Endometrial microvascular endothelial cells (primary cell): ENCODE measurements around the gene DGKQ. TPM values are rescaled to one million over a fixed set of nuclear protein-coding genes. Genes with fewer than 3 reads are reported as not detected.

ENCODE experiments used
- in situ Hi-C: cut with HindIII; loops from 2 replicates; pipeline ENCODE4 v1.10.0; 2017; ENCODE audit warnings: low sequenced_read_pairs, low pct_unique_long_range_greater_than_20kb; ENCODE audit errors: inconsistent ontology term
- total RNA-seq: library from RNA; depleted of rRNA; stranded (reverse); fragments of >200 nt; gene quantifications from one replicate; pipeline ENCODE4 v1.2.3, GENCODE V29; 2015; ENCODE audit errors: inconsistent ontology term

Gene DGKQ, protein sequence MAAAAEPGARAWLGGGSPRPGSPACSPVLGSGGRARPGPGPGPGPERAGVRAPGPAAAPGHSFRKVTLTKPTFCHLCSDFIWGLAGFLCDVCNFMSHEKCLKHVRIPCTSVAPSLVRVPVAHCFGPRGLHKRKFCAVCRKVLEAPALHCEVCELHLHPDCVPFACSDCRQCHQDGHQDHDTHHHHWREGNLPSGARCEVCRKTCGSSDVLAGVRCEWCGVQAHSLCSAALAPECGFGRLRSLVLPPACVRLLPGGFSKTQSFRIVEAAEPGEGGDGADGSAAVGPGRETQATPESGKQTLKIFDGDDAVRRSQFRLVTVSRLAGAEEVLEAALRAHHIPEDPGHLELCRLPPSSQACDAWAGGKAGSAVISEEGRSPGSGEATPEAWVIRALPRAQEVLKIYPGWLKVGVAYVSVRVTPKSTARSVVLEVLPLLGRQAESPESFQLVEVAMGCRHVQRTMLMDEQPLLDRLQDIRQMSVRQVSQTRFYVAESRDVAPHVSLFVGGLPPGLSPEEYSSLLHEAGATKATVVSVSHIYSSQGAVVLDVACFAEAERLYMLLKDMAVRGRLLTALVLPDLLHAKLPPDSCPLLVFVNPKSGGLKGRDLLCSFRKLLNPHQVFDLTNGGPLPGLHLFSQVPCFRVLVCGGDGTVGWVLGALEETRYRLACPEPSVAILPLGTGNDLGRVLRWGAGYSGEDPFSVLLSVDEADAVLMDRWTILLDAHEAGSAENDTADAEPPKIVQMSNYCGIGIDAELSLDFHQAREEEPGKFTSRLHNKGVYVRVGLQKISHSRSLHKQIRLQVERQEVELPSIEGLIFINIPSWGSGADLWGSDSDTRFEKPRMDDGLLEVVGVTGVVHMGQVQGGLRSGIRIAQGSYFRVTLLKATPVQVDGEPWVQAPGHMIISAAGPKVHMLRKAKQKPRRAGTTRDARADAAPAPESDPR
- total RNA-seq = 17.3 TPM

DNA sequence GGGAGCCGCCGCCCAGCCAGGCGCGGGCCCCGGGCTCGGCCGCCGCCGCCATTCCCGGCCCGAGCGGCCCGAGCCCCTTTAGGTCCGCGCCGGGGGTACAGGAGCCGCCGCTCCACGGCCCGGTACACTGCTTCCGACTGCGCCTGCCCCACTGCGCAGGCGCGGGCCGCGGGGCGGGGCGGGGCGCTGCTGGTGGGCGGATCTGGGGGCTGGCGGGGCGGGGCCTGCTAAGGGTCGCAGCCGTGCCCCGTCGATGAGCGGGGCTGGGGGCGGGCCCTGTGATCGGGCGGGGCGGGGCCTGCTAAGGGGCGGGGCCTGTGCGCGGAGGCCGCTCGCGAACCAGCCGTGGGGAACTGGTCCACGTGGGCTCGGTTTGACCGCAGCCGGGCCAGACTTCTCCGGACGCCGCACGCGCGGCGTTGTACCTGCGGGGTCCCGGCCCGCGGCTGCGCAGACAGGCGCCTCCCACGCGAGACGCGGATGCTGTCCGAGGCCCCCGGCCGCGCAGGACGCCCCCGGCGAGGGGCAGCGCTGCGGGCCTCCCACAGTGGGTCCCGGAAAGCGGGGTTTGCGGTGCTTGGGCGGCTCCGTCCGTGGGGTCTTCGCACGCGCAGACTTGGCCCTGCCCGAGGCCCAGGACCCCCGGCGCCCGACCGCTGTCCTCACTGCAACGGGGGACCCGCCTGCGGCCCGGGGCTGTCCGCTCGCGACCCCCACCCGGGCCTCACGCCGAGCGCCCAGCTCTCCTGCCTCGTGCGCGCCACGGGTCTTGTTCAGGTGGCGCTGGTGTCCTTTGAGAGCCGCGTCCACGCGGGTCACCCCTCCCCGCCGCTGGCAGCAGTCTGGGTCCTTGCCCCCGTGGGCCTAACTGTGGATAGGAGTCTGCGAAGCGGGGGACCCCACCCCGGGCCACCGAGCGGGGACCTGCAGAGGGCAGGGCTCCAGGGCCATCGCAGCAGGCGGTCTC, at the start of gene DGKQ:
DGKQ (minus strand) TSS at position 139 of the 967 bp plus-strand sequence; CDS start at position 52, 87 bp downstream.
- in situ Hi-C loops = loop anchor here (5.0 kb wide), 1 partner anchor 41 kb away; the partner anchor contains the start of genes GAK and TMEM175

DNA sequence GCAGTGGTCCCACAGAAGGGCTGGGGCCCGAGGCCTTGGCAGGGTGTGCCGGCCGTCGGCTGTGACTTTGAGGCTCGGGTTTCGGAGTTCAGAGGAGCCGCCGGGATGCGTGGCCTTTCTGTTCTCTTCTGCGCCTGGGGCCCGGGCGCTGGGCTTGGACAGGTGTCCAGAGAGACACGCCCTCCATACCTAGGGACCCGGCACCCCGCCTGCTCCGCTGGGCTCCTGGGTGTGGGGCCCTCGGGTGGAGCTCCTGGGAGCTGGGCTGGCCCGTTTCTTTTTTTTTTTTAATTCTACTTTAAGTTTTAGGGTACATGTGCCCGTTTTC, 49.3 kb upstream of the DGKQ start:
- in situ Hi-C loops = no loop called here

DNA sequence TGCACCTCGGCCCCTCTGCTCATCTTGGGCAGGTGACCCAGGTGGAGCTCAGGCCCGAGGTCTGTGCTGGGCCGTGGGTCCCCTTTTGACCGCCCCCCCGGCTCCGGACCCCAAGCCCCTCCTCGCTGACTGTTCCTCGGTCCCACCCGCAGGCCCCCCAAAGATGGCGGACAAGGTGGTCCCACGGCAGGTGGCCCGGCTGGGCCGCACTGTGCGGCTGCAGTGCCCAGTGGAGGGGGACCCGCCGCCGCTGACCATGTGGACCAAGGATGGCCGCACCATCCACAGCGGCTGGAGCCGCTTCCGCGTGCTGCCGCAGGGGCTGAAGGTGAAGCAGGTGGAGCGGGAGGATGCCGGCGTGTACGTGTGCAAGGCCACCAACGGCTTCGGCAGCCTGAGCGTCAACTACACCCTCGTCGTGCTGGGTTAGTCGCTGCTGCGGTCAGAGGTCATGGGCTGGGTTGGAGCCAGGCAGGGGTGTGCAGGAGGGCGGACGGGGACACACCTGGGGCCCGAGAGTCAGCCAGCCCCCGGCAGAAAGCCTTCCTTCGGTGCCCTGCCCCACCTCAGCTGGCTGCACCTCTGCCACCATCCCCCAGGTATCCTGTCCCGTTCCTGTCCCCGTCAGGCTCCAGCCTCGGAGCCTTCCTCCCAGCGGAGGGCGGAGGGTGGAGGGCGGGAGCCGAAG, 48.8 kb upstream of the DGKQ start:
- in situ Hi-C loops = no loop called here

DNA sequence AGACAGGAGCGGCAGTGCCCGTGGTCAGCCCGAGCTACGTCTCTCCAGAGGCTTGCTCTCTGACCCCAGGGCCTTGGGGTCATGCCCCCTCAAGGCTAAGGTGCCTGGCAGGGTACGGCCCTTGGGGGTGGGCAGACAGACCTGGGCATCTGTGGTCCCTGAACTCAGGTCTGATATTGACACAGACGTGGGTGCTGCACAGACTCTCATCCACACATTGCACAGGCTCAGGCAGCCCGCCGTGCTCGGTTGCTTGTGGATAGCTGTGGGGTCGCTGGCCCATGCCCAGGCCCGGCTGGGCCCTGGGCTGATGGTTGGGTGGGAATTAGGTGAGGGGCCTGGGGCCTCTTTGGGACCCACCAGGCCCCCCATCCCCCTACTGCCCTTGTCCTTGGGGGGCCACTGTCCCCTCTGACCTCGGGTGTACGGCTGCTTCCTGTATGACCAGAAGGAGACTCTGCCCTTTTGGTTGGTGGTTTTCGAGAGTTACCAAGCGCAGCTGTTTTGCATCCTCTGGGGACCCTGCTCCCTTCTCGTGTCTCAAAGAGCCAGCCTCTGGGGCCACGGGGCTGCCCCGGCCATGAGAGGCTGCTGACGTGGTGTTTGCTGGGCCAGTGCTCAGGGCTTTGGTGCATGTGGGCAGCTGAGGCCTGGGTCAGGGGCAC, 48.1 kb upstream of the DGKQ start:
- in situ Hi-C loops = no loop called here

DNA sequence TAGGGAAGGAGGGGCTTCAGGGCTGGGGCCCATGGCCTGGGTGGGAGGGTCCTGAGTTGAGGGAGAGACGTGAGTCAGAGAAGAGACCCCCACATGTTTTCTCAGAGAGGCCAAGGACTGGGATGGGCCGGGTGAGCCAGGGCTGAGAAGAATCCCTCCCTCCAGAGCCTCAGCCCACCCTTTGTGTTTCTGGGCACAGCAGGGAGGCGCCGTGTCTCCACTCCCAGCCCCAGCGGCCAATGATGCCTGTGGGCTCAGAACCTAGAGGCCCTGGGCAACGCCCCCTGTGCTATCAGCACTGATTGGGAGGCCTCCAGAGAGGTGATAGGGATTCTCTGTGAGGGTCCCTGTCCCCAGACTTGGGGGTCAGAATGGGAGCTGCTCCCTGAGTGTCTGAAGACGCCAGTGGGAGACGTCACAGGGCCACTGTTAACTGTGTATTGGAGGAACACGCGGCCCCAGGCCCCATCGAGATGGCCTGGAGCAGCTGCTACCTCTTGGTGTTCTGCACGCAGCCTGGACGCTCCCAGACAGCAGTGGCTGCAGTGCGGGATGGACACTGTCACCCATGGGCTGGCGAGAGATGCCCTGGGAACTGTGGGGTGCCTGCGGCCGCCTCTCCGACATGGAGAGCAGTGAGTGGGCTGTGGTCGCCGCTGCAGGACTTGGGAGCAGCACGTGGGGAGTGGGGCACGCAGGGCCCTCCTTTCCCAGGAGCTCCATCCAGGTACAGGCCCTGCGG, 46.5 kb upstream of the DGKQ start:
- in situ Hi-C loops = no loop called here

DNA sequence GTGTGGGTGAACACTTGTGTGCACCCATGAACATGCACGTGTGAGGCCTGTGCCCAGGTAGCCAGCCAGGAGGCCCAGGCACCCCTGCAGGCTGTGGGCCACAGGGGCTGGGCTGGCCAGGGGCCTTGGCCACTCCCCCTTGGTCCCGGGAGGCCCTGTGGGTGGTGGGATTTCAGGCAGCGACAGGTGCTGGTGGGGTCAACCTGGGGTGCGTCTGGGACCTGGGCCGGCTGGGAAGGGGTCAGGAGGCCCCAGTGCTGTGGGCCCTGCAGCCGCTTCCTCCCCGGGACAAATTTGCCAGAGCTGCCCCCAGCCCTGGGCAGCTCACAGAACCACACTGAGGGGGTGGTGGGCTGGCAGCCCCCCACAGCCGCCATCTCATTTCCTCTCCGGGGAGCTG, 46.0 kb upstream of the DGKQ start:
- in situ Hi-C loops = no loop called here

DNA sequence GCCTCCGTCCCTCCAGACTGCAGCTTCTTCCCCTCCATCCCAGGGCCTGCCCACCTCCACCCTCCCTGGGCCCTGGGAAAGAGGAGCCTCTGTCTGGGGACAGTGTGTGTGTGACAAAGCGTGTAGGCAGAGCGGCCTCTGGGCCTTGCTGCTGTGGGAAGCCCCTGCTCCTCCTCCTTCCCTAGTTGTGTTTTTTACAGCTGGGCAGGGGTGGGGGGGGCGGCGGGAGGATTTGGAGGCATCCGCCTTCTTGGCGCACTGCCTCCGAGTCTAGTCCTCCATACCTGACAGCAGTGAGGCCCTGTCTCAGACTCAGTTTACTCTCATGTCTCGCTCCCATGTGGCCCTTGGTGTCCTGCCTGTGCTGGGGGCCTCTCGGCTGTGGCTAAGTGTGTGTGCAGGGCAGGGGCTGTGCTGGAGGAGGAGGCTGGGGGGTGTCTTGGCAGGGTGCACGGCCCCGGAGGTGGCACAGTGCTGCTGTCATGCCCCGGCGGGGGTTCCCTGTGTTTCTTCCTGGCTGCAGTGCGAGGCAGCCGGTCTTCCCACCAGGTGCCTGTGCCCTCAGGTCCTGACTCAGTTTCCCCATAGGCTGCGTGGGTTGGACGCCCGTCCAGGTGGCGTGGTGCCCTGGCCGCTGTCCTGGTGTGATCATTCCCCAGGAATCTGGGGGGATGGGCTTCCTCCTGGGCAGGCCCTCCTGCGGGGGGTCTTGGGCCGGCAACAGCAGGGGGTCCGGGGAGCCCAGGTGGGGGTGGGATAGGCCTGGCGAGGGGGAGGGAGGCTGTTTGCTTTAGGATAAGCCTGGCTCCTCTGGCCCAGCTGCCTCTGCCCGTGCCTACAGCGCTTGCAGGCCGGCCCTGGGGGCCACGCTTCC, 45.0 kb upstream of the DGKQ start:
- in situ Hi-C loops = no loop called here

DNA sequence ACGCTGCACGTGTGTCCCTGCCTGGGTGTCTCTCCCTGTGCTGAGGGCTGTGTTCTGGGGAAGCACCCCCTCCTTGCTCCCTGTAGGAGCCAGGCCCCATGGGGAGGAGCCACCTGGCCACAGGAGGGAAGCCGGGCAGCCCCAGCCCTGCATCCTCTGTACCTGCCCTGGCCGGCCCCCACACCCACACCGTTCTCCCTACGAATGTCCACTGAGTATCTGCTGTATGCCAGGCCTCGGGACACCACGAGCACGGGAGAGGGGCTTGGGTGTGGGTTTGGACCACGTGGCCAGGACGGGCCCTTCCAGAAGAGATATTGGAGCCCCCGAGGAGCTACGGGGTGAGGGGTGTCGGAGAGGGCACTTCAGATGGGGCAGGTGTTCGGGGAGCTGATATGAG, 44.3 kb upstream of the DGKQ start:
- in situ Hi-C loops = no loop called here

DNA sequence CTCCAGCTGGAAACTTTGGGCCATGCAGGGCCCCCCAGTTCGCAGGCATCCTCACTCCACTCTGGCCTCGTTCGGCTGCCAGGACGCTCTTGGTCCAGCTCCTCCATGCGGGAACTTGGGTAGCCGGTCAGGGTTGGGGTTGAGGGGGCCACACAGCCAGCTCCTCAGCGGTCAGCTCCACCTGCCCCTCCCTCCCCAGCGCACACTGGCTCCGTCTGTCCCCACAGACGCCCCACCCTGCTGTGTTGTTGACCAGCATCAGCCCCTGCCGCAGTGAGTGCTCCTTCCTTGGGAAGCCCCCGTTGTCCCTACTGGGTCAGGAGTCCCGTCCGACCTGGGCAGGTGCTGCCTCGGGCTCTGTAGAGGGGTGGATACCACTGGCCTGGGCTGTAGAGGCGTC, 43.8 kb upstream of the DGKQ start:
- in situ Hi-C loops = no loop called here

DNA sequence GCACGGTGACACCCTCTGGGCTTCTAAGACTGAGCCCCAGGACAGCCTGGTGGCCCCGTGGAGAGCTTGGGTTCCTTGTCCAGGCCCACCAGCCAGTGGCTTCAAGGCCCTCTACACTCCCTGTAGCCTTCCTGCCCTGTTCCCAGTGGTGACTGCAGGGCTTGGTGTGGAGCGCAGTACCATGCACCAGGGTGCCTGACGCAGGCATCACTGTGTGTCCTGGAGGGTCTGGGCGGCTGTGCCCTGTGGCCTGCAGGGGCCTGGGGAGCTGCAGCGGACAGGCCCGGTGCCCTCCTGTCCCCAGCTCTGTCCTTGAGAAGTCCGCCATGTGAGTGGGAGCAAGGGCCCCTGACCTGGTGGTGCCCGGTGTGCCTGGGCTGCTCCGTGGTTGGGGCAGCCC, 42.4 kb upstream of the DGKQ start:
- in situ Hi-C loops = no loop called here

DNA sequence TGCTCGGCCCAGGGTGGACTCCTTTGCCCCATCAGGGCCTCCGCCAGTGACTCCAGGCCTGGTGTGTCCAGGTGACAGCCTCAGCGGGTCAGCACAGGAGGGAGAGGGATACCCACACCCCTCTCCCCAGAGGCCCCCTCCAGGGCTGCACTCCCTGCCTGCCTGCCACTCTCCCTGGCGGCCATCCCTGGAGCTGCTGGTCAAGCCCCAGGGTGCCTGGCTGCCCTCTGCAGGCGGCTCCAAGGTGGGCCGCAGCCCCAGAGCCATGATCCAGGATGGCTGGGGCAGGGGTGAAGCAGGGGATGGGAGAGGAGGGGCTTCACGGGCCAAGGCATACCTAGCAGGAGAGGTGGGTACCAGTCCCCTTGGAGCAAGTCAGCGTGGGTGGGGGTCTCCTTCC, 41.8 kb upstream of the DGKQ start:
- in situ Hi-C loops = no loop called here

DNA sequence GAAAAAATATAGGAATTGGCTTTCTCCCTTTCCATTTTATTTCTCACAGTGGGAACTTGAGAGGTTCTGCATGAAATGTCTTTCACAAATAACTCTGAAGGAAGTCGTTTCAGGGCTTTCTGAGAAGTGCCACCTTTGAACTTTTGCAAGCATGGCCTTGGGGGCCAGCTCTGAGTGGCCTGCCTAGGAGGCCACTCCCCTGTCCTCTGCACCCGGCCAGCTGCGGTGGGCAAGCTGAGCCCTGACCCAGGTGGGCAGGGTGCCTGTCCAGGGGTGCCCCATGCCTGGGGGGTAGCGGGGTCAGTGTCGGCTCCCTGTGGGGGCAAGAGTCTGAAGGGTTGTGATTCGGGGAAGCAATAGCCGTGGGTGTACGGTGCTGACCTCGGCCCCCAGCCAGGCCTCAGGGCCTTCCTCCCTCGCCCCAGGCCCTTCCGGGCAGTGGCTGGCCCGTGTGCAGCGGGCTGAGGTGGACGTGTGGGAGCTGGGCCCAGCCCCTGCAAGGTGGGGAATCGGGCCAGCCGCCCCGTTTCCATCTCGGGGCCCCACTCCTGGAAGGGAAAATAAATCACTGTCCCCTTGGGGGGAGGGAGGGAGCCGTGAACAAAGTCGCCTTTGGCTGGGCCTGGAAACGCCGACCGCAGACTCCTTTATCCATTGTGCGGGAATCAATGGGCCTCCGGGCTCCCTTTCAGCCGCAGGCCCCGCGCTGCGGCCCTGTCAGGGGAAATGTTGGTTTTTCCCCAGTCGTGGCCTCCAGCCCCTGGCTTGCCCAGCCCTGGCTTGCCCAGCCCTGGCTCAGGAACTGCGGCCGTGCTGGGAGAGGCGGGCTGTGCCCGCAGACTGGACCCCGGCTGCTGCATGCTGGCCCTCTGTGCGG, 41.2 kb upstream of the DGKQ start:
- in situ Hi-C loops = no loop called here

DNA sequence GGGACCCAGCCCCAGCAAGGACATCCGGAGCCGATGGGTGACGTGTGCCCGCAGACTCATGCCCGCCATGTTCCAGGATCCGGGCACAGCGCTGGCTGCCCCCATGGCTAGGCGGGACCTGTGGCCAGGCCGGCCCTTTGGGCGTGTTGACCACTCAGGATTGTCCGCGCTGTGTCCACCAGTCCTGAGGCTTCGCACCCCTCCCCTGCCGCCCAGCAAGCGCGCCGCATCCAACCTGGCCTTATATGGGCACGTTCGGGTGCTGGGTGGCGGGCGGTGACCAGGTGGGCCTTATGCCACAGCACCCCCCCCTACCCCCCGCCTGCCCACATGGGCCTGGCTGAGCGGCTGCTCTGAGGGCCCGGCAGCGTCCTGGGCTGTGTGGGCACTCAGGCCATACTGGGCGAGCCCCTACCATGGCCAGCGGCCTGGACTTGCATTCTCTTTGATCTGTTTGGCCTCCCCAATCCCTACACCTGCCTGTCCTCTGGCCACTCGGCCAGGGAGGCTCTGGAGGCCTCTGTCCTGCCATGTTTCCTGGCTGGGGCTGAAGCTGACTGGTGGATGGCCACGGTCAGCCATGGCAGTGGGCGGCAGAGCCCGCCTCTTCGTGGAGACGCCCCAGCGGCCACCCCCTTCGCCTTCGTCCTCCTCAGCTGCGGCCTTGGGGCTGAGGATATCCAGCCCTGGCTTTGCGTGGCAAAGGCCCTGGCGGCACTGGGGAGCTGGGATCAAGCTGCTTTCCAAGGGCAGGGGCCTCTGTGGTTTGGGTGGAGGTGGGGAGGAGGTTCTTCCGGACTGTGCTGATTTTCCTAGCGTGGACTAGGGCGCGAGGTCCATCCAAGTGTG, 40.1 kb upstream of the DGKQ start:
- in situ Hi-C loops = no loop called here

DNA sequence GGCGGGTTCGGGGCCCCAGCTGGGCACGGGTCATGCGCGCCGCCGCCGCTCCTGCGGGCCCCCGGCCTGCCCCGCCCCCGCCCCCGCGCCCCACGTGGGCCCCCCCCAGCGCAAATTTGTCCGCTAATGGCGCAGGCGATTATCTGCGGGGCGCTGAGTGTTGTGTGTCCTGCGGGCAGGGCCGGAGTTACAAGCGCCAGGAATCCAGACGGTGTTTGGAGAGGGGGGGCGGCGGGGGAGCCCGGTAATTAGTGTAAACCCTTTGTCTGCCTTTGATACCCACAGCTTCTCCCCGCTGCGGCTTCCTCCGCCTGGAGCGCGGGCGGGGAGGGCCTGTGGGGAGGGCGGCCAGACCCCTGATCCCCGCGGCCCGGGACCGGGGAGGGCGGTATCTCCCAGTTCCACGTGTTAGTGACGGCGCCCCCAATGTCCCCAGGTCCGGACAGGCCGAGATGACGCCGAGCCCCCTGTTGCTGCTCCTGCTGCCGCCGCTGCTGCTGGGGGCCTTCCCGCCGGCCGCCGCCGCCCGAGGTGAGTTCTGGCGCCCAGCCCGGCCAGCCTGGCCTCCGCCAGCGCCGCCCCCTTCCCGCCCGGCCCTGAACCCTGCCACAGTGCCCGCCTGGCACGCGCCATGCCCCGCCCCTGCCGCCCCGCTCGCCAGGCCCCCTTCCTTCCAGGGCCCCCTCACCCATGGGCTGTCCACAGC, 38.8 kb upstream of the DGKQ start:
- in situ Hi-C loops = no loop called here
